RPMI7951 (cell line): ENCODE data around the gene TAPBP. TPM values are rescaled to one million over a fixed set of nuclear protein-coding genes. Genes with fewer than 3 reads are reported as not detected.

Experiments
- DNase-seq: peaks from one replicate; pipeline ENCODE4 v3.0.0-alpha.2; 2012; ENCODE audit warnings: low read depth
- total RNA-seq: library from RNA; depleted of rRNA; stranded (reverse); fragments of >200 nt; shearing (Covaris generic); gene quantifications from 2 replicates; pipeline ENCODE4 v1.2.3, GENCODE V29; 2014

The TAPBP gene
- total RNA-seq, 1 experiment from 2014 or later = 79.9 TPM

GRCh38 chr6:33319939-33320314 is 6.0 kb upstream of the TAPBP start:
- no peak for DNase-seq

- DNase-seq = no peak
Measured at GRCh38 chr6:33318426-33319073, 4.7 kb upstream of the TAPBP start.

GRCh38 chr6:33317669-33318425 is 4.0 kb upstream of the TAPBP start, which contains the start of gene ZBTB22:
ZBTB22 (minus strand) TSS chr6:33317744; CDS start chr6:33316916, 828 bp downstream.
- peak; percentile 99 for DNase-seq

- DNase-seq = no peak
Measured at GRCh38 chr6:33317419-33317668, 3.5 kb upstream of the TAPBP start.

- DNase-seq = no peak
Measured at GRCh38 chr6:33316603-33317418, 2.9 kb upstream of the TAPBP start.

GRCh38 chr6:33315793-33316602 is 2.1 kb upstream of the TAPBP start:
- no peak for DNase-seq

- DNase-seq = no peak
Measured at GRCh38 chr6:33314943-33315792, 1.3 kb upstream of the TAPBP start.

GRCh38 chr6:33314515-33314942 is 651 bp upstream of the TAPBP start:
- peak; percentile 84 for DNase-seq

- DNase-seq = peak; percentile 42
Measured at GRCh38 chr6:33313105-33313708, 671 bp downstream of the TAPBP start.

- DNase-seq = peak; percentile 66
Measured at GRCh38 chr6:33312361-33313104, 1.3 kb downstream of the TAPBP start.

GRCh38 chr6:33306356-33306755 is 7.5 kb downstream of the TAPBP start:
- DNase-seq = no peak

GRCh38 chr6:33305052-33305451 is 8.8 kb downstream of the TAPBP start:
- DNase-seq = no peak

- DNase-seq = no peak
Measured at GRCh38 chr6:33304216-33304615, 9.7 kb downstream of the TAPBP start.

- DNase-seq = no peak
Measured at GRCh38 chr6:33301877-33302276, 12.0 kb downstream of the TAPBP start.

GRCh38 chr6:33299237-33299944 is 14.5 kb downstream of the TAPBP start:
- DNase-seq = peak; percentile 94

GRCh38 chr6:33298773-33299236 is 15.1 kb downstream of the TAPBP start, which contains the start of gene RGL2:
RGL2 (minus strand) TSS chr6:33298942; CDS start chr6:33298610, 332 bp downstream.
- DNase-seq = peak; percentile 65

- DNase-seq = peak; percentile 91
Measured at GRCh38 chr6:33297956-33298772, 15.7 kb downstream of the TAPBP start.

GRCh38 chr6:33297406-33297955 is 16.4 kb downstream of the TAPBP start:
- DNase-seq = no peak
